Measurements from ENCODE around the gene RBBP8NL.

- TF ChIP-seq, protein P1, sequence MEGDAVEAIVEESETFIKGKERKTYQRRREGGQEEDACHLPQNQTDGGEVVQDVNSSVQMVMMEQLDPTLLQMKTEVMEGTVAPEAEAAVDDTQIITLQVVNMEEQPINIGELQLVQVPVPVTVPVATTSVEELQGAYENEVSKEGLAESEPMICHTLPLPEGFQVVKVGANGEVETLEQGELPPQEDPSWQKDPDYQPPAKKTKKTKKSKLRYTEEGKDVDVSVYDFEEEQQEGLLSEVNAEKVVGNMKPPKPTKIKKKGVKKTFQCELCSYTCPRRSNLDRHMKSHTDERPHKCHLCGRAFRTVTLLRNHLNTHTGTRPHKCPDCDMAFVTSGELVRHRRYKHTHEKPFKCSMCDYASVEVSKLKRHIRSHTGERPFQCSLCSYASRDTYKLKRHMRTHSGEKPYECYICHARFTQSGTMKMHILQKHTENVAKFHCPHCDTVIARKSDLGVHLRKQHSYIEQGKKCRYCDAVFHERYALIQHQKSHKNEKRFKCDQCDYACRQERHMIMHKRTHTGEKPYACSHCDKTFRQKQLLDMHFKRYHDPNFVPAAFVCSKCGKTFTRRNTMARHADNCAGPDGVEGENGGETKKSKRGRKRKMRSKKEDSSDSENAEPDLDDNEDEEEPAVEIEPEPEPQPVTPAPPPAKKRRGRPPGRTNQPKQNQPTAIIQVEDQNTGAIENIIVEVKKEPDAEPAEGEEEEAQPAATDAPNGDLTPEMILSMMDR (conservative IDR thresholded peaks at IDR 0.05 in 1 of 2, IDR thresholded peaks at IDR 0.05 in 1 of 2; ENCODE audit: extremely low read depth in 1 of 2, insufficient read depth in 1 of 2, low read depth in 1 of 2, low read length in 2 of 2) = no peak
- TF ChIP-seq EZH2 (IDR thresholded peaks at IDR 0.05; ENCODE audit: borderline replicate concordance, low read length) = no peak
Observed at GRCh38 chr20:62407221-62407992, 19.9 kb downstream of the RBBP8NL start, which contains the start of gene CABLES2.

Measured in mammary epithelial cell (primary cell).